ENCODE measurements around the gene CNP.

The CNP gene

DNA sequence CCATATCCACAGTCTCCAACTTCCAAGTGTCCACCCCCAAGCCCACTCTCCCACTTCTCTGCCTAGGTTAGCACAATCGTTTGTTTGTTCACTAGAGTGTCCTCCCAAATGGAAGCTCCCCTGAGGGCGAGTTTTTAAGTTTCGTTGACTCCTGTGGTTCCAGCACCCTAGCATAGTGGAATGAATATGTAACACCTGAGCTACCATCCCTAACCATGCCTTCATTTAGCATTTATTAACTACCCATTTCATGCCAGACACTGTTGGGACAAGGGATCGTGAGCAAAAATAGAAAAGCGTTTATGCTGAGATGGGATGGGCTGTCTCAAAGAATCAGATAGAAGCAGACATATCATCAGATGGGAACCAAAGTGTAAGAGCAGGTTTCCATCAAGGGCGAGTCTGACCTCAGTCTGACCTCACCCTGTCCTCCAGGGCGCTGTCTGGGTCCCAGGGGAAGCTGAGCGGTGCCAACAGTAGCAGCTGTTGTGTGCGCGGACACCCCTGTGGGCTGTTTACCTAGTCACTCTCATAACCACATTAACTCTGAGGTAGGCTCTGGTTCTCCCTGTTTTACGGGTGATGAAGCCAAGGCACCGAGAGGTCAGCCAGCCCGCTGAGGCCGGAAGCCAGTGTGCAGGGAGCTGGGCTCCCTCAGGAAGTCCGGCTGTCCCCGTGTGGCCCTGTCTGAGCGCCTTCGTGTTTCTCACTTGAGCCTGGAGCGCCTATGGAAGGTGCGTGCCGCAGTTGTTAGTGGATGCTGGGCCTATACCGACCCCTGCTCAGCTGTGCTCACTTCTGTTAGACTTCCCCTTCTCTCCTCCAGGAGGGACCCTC, 6.2 kb downstream of the CNP start:
- DNase-seq (ENCODE audit: low spot score), result no peak

DNA sequence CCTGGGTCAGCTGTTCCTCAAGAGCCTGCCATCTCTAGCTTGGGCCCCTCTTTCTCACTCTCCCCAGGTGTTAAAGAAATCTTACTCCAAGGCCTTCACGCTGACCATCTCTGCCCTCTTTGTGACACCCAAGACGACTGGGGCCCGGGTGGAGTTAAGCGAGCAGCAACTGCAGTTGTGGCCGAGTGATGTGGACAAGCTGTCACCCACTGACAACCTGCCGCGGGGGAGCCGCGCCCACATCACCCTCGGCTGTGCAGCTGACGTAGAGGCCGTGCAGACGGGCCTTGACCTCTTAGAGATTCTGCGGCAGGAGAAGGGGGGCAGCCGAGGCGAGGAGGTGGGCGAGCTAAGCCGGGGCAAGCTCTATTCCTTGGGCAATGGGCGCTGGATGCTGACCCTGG, 6.8 kb downstream of the CNP start:
- DNase-seq (ENCODE audit: low spot score), result no peak

DNA sequence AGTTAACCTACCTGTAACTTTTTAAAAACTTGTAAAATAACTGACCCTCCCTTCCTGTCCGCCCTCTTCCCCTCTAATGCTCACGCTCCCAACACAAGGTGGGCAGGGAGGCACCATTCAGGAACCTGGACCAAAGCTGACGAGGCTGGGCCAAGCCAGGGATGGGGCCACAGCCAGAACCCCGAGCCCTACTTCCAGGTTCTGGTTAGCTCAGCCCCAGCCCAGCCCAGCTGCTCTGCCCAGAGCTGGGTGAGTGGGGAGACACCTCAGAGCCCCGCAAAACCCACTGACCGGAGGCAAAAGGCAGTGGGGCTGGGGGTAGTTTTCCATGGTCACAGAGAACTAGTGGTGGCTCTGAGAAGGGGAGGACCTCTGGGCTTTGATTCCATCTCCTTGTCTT, 7.4 kb downstream of the CNP start:
- no peak for DNase-seq (ENCODE audit: low spot score)

DNA sequence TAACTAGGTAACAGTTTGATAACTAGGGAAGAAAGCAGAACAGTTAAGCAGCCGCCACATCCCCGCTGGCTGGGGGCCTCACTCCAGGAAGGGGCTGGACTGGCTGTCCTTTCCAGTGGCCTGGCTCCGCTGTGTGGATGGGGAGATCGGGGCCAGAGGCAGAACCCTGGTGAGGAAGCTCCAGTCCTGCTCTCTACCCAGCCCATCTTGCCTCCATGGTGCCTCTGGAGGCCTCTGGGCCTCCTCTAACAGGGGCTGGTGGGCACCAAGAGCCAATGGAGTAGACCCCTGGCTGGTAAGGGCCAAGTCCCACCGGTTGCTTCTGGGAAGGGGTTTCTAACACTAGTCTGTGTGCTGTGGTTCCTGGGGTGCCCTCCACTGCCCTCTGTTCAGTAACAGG, 8.1 kb downstream of the CNP start:
- DNase-seq (ENCODE audit: low spot score), result no peak

DNA sequence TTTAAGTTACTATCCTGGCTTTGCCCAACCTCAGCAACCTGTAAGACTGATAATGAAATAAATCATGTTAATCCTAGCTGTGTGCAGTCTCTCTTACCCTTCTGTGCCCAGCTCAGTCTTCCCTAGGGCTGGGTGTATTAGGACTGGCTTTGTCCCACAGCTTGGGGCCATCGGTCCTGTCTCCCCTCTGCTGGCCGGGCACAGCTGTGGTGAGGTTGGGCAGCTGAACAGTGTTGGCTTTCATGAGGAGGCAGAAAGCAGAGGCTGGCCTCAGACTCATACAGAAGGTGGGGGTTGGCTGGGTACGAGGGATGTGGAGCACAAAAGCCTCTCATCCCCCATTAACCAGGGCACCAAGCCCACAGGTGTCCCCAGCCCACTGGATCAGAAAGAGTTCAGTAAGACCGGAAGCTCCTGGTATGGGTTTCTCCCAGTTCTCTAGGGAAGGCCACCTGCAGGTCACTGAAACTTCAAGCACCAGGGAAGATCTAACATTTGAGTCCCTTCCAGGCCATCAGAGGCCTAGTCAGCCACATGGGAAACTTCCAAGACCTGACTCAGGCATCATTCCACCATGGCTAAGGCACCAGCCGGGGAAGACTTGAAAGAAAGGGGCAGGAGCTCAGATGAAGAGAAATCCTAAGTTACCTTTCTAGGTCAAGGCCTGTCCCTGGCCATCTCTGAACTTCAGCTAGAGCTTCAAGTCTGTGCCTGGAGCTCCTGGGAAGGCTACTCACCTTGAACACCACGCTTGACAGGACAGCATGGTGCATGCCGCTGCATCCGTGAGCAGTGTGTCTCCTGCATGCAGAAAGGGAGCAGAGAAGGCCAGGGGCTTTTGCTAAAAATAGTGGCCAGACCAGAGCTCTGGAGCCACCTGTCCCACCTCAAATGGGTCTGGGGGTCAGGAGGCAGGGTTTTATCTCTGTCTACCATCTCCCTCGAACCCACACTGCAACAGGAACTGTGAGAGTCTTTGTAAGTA, 8.8 kb downstream of the CNP start:
- DNase-seq (ENCODE audit: low spot score), result no peak

- DNase-seq (ENCODE audit: low spot score), result no peak
Measured at GRCh38 chr17:41976142-41976768, 9.7 kb downstream of the CNP start.

DNA sequence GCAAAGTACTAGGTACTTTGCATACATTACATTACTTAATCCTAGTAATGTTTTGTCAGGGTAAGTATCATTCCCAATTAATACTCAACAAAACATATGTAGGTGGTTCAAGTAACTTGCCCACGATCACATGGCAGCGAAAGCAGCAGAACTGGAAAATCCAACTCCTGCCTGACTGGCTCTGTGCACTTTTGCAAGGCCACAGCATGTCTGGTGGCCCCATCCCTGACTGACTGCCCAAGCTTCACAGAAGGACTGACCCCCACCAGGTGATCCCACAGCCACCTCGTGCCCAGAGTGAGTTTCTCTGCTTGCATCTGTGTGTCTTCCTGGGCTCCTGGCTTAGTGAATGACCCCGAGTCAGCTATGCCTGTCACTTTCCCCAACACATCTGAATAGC, 11.4 kb downstream of the CNP start:
- no peak for DNase-seq (ENCODE audit: low spot score)

DNA sequence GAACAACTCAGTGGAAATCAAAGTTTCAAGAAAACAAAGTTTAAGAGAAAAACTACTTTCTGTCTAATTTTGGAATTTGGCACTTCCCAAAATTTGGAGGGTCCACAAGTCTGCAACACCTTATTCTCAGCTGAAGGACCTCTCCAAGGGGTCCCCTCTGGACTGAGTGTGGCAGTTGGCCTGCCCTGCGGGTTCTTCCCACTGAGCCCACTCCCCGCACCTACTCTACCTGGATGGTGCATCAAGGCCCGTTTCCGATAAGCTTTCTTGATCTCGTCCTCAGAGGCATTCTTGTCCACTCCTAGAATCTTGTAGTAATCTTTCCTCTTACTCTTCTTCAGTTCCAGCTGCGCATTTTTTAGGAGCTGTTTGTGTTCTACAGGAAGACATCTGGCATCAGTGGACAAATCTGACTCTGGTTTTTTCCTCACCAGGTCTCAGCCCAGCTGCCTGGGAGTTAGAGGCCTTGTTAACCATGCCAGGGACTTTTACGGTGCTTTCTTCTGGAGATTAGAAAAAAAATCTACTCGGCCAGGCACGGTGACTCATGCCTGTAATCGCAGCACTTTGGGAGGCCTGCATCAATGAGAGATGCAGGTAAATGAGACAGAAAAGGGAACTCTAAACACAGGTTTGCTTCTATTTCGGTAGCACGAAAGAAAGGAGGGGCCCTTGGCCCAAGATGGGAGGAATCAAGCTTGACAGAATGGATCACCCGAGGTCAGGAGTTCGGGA, 15.6 kb downstream of the CNP start:
- no peak for DNase-seq (ENCODE audit: low spot score)

- DNase-seq (ENCODE audit: low spot score), result no peak
Measured at GRCh38 chr17:41984454-41984853, 17.9 kb downstream of the CNP start.

DNA sequence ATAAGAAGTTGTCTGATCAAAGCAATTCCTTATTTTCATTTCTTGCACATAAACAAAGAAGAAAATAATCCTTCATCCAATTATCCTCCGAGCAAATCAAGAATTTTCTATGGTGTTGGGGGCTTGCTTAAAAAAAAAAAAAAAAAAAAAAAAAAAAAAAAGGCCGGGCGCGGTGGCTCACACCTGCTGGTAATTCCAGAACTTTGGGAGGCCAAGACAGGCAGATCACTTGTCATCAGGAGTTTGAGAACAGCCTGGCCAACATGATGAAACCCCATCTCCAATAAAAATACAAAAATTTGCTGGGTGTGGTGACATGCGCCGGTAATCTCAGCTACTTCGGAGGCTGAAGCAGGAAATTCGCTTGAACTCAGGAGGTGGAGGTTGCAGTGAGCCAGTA, 19.3 kb downstream of the CNP start:
- DNase-seq (ENCODE audit: low spot score), result no peak

DNA sequence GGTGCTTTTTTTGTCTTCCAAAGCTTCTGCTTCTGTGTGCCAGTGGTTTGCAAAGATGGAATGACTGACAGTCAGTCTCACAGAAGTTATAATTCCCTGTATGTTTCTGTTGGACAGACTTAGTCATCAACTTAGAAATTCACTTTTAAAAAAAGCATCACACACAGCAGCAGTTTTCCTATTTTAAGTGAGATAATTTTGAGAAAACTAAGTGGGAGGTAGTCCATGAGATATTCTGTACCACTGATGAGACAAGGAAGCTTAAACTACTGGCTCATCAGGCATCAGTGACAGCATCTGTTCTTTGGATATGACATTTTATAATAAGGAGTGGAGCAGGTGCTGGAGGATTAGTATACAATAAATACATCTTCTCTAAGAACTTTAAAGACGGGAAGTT, 20.0 kb downstream of the CNP start:
- DNase-seq (ENCODE audit: low spot score), result no peak

GRCh38 chr17:41987642-41988041, 21.0 kb downstream of the CNP start:
- no peak for DNase-seq (ENCODE audit: low spot score)

GRCh38 chr17:41988418-41988817, 21.8 kb downstream of the CNP start:
- no peak for DNase-seq (ENCODE audit: low spot score)

GRCh38 chr17:41989702-41990419, 23.3 kb downstream of the CNP start:
- no peak for DNase-seq (ENCODE audit: low spot score)

GRCh38 chr17:41992576-41992975, 26.0 kb downstream of the CNP start:
- DNase-seq (ENCODE audit: low spot score), result no peak

- DNase-seq (ENCODE audit: low spot score), result no peak
Measured at GRCh38 chr17:41996855-41997164, 30.2 kb downstream of the CNP start.

DNA sequence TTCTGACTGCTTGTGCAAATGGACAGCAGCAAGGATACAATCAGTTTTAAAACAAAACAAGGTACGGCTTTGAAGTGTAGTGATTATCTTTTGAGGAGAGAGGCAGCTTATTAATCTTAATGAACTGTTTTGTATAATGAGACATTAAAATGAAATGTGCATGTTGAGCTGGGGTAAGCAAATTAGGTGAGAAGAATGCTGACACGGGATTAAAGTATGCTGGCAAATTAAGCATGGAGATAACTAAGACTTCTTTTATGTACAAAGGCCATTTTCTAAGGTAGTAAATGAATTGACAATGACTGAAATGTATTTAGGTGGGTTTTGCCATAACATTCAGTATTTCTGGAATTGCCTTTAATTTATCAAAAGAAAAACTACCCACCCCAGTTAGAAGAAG, 31.9 kb downstream of the CNP start:
- DNase-seq (ENCODE audit: low spot score), result no peak

DNA sequence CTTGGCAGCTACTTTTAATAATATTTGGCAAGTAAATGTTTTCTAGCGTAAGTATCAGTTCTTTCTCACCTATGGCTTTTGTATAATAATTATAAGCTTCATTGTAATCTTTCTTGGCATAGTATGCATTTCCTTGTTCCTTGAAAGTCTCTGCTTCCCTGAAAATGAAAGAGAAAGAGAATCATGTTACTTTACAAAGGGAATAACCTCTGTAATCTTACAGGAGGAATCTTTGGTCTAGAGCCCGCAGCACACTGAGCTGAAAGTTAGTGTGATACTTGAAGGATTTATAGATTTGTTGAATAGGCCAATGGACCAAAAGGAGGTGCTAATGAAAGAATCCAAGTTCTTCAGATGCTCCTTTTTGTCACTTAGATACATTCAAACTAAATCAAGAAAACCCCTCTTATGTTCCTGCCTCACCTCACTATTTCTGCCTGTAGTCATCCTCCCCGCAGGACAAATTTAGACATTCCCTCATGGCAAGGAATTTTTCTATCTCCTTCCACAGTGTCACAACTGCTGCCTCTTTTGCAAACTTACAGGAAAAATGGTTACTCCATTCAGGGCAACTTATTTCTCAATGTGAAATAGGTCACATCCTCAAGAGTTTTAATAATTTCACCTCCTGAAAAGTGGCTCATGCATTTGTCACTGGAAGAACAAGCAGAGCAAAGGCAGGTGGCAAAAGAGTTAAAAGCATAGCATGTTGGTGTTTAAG, 34.0 kb downstream of the CNP start:
- DNase-seq (ENCODE audit: low spot score), result no peak

DNA sequence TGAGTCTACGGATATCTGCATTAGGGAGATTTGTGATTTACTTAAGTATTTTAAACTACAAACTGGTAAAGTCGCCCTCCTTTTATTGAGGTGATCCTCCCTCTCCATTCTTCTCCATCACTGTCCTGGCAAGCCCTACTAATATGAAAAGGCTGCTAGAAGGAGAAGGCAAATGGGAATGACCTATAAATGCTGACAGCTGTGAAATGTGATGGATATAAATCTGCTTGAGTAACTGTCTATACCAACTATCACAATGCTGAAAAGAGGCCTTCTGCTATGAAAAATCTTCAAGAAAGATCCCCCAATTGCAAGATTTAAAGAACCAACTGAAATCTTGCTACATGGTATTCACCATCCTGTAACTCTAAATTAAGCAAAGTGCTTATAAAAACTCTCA, 35.1 kb downstream of the CNP start:
- no peak for DNase-seq (ENCODE audit: low spot score)

DNA sequence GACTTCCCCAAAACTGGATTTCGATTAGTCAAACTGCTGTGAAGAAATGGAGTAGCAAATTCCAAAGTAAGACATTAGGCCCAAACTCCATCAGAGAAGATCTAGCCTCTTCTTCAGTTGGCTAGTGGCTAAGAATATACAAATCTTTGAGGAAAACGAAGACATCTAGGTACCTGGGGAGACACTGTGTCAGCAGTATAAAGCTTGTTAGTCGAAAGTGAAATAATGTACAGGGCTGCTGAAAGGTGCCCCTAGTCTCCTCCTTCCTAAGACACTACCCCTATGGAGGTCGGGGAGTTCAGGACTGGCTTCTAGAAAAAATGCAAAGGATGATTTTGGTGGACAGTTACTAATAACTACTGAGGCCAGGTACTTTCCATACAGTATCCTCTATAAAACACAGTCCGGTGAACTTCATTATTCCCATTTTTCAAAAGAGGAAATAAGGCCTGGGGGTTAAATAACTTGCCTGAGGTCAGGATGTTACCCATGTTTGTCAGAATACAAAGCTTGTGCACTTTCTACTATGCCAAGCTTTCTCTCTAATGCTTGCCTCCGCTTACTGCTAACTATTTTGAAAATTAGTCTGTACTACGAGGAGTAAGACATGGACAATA, 35.7 kb downstream of the CNP start:
- DNase-seq (ENCODE audit: low spot score), result no peak
